Suppressor macrophage (primary cell): ENCODE results near the gene ZFP2.
A peak's percentile ranks its signal among the peaks of the same experiment; 100 is the strongest.
"Not testable (repeated sequence)": the region's sequence is repeated elsewhere in the genome, so short reads cannot be mapped to it uniquely, and the experiment has no call there.

Source experiments
- DNase-seq, 4 experiments: peaks; one replicate each; pipeline ENCODE4 v3.0.0-alpha.2; 2020 to 2022
- total RNA-seq, 17 experiments: gene quantifications; one replicate each; lab custom pipeline; 2026; ENCODE audit warnings: mixed read lengths in 6 of 17, inconsistent platforms in 3 of 17; lab: John Stamatoyannopoulos, UW

ZFP2 gene
- total RNA-seq: 0 to 1.4 (median 0.05) reads per million in 17 experiments

DNA sequence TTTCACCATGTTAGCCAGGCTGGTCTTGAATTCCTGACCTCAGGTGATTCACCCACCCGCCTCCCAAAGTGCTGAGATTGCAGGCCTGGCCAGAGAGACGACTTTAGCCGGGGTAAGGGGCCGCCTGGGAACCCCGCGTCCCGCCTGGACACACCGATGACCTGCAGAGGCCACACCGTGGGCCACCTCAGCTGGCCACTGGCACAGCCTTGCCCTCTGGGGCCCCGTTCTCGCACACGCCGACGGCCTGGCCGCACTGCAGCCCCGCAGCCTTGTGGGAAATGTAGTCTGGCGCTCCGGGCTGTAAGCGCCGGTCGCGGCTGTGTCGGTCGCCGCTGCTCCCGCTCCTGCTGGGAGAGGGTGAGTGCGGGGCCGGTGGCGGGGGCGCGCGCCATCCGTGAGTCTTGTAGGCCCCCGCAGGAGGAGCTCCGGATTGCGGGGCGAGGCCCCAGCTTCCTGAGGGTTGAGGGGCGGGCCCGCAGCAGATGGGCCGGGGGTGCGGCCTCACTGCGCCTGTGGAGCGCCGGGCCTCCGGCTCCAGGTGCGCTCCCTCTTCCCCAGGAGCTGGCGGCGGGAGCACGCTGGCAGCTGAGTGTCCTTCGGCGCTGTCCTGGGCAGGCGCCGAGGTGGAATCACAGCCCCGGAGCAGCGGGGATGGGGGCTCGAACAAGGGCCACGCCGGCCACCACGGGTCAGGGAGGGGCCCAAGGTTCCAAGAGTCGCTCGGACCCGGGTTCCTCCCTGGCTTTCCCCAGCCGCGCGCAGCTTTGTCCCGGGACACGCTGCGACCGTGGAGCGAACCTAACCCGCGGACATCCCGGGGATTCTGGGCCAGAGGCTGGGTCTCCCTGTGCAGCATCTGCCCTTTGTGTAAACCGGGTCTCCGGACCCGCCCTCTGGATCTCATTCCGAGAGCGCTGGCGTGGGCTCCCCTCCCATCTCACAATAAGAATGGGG, at the start of gene ZFP2:
ZFP2 (plus strand) TSS at position 299 of the 957 bp plus-strand sequence. CDS start 35,401 bp downstream, outside the sequence.
- DNase-seq: peak; percentile 16 to 58 (median 28)

DNA sequence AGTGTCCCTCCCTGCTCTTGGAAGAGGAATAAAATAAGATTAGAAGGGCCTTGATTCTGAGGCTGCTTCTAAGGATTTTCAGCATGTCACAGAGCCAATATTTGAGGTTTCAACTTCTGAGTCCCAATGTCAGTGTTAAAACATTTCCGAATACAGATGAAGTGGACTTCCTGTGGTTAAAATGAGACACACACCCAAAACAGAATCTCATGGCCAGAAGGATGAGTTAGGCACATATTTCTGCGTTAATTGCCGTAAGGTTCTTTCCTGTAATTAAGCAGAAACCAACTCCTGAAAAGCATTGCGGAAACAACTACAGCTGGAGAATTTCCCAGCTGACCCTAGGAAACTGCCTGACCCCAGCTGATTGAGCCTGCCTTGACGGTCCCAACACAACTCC, 46.4 kb upstream of the ZFP2 start:
- DNase-seq: no peak

- DNase-seq: no peak
These were observed 43.8 kb upstream of the ZFP2 start for GRCh38 chr5:178851951-178852350.

DNA sequence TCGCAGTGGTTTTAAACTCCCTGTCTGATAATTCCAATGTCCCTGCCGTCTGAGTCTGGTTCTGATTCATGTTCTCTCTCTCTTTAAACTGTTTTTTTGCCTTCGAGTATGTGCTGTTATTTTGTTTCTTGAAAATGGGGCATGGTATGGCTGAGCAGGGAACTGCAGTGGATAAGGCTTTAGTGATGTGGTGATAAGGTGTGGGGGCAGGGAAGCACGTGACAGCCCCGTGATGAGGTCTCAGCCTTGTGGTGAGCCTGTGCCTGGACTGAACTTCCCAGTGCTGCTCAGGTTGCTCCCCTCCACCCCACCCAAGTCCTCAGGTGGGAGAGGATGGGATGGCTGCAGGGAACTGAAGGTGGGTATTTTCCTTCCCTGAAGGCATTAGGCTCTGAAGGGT, 41.4 kb upstream of the ZFP2 start:
- no peak for DNase-seq

DNA sequence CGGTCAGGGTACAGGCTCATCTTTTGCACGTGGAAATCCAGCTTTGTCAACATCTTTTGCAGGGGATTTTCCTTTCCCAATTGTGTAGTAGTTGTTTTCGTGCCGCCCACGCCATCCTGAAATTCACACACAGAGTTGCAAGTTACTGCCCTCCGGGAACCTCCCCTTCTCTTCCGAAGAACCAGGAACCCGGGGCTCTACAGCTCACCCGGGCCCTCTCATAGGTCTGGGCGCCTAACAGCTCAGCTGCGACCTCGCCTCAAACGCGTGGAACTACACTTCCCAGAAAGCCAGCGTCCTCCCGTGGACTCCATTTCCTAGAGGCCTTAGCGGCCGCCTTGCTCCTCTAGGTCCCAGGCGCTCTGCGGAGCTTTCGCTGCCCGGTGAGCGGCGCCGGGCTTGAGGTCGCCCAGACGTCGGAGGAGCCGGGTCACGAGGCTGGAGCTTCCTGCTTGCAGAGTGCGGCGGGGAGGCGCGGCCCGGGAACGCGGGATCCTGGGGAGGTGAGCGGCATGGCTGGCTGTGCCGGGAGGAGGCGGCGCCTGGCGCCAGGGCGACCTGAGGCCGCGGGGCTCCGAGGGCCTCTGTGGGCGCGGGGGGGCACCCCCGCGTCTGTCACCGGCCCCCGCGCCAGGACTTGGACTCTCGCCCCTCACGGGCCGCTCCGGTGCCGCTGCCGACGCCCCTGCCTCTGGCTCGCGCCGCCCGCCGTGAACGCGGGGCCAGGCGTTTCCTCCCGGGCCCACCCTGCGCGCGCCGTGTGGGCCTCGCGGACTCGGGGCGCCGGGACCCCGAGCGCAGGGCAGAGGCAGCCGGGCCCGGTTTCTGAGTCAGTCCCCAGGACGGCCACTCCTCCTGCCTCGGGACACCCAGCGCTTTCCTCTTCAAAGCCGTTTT, 35.8 kb upstream of the ZFP2 start, which contains the start of gene ZNF354B:
ZNF354B (plus strand) TSS at position 329 of the 897 bp plus-strand sequence. CDS start 1,095 bp downstream, outside the sequence.
- DNase-seq: peak; percentile 95 to 97 (median 96)

DNA sequence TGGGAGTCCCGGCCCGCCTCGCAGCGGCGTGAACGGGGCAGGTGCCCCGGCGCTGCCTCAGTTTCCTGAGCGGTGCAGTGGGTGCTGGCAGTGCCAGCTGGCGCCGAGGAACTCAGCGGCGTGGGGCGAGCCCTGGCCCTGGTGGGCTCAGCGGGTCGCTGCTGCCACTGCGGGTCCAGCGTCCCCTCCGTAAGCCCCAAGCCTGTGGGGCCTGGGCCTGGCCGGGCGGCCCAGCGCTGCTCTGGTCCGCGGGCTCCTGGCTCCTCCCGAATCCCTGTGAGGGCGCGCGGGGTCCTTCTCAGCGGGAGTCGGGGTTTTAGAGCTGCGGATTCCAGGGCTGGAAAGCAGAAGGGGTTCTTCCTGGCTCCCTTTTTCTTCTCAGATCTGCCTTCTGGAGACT, 35.1 kb upstream of the ZFP2 start:
- not testable (repeated sequence) for DNase-seq

DNA sequence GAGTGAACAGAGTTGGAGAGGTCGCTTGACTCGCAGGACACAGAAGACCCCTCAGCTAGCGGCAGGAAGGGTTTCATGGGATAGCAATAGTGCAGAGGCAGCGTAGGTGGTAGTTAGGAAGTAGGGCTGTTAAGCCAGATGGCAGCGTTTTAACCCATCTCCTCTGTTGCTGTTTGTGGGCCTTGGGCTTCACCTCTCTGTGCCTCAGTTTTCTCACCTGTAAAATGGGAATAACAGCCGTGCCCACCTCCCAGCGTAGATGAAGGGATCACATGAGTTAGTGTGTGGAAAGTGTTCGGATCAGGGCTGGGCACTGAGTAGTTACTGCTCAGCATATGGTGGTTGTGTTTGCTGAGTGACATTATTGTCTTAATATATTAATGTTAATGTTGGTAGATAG, 34.1 kb upstream of the ZFP2 start:
- DNase-seq: no peak

DNA sequence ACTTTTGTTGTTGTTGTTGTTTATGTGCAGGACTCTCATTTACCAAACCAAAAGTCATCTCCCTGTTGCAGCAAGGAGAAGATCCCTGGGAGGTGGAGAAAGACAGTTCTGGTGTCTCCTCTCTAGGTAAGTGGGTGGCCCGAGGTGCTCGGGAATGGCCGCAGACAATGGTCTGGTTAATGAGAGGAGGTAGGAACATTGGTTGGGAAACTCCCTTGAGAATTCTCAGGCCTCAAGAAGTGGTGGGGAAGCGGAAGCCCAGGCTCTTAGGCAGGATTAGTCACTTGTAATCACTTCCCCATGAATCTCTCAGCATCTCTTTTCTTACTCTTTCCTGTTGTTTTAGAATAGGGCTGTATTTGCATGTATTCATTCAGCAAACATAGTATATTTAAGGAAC, 28.8 kb upstream of the ZFP2 start:
- peak in 2 of 4 experiments; percentile 12 to 23 for DNase-seq

GRCh38 chr5:178869577-178869976, 26.1 kb upstream of the ZFP2 start:
- peak in 1 of 4 experiments; percentile 6 for DNase-seq

DNA sequence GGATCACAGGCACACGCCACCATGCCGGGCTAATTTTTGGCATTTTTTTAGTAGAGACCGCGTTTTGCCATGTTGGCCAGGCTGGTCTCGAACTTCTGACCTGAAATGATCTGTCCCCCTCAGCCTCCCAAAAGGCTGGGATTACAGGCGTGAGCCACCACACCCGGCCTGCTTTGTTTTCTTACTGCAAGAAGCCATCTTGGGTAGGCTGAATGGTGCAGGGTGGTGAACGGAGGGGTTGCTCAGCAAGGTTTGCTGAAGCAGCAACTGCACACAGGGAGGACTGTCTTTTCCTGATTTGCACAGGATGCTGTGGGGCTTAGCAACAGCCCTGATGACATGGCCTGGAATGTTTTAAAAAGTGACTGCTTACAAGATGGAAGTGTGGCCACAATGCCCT, 25.3 kb upstream of the ZFP2 start:
- DNase-seq: no peak

- no peak for DNase-seq
These were observed 23.4 kb upstream of the ZFP2 start for GRCh38 chr5:178872302-178872701.

- not testable (repeated sequence) for DNase-seq
These were observed 12.5 kb upstream of the ZFP2 start for GRCh38 chr5:178883115-178883694.

DNA sequence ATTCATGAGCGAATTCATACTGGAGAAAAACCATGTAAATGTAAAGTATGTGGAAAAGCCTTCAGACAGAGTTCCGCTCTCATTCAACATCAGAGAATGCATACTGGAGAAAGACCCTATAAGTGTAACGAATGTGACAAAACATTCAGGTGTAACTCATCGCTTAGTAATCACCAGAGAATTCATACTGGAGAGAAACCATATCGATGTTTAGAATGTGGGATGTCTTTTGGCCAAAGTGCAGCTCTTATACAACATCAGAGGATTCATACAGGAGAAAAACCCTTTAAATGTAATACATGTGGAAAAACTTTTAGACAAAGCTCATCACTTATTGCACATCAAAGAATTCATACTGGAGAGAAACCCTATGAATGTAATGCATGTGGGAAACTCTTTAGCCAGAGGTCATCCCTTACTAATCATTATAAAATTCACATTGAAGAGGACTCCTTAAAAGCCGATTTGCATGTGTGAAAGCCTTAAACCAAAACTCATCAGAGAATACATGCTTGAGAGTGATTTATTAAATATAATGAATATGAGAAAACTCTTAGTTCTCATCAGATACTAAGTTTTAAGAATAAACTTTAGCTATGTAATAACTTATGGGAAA, 11.8 kb upstream of the ZFP2 start:
- no peak for DNase-seq

DNA sequence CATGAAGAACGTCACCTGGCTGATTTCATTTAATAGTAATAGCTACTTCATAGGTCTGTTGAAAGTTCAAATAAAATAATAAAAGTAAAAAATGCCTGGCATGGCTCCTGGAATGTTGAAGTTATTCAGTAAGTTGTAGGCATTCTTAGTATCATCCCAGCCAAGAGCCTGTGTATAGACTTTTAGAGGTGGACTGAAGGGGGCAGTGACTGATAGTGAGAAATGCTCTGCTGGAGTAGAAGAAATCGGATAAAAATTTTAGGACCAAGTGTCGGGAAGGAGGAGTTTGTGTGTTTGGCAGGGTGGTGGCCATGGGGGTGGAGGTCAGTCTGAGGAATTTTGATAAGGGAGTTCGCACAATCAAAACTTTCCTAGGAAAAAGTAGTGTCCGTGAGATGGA, 3.6 kb downstream of the ZFP2 start:
- no peak for DNase-seq

DNA sequence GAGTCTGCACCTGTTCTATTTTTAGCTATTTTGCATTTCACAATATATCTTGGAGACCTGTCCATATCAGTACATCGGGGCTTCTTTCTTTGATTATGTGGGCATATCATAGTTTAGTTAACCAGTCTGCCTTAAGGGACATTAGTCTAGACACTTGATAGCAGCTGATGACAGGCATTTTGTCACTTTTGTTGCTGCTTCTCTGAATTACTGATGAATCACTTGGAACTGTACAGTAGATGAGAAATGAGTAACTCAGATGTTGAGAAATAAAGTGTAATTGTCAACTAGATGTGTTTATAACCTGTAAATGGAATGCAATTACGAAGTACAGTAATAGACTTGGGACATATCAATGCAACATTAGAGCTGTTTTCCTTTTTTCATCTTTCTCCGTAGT, 7.1 kb downstream of the ZFP2 start:
- no peak for DNase-seq

- peak in 1 of 4 experiments; percentile 1 for DNase-seq
These were observed 36.4 kb downstream of the ZFP2 start for GRCh38 chr5:178931846-178932760.

DNA sequence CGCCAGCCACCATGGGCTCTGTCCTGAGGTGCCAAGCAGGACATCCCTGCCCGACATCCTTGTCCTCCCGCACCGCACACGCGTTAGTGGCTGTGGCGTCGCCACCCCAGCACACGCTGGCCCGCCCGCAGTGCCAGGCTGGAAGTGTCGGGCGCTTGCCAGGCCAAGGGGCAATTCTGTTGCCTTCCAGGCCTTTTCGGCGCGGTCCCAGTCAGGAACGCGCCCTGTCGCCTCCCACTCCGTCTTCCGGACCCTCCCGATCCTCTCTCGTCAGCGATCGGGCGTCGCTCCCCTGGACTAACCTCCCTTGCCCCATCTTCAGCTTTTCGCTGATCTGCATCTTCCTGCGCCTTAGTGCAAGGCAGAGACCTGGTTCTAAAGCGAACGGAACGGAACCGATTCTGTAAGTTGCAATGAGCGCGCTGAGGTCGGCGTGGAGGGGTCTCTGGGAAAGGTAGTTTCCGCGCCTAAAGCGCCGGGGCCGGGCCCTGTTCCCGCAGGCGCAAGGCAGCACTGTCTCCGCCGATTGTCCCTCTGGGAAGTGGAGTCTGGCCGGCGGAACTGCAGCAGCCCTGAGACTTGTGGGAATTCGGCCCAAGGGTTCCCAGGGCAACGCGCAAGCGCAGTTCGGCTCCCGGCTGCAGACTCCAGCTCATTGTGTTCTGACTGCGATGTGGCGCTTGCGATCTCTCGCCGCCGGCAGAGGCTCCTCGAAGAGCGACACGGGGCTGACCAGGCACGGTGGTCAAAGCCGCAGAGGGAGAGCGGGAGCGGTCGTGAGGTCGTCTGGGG, 45.1 kb downstream of the ZFP2 start, which contains the start of gene ZNF454:
ZNF454 (plus strand) TSS at position 630 of the 792 bp plus-strand sequence. CDS start 1,594 bp downstream, outside the sequence.
- peak in 3 of 4 experiments; percentile 2 to 11 (median 11) for DNase-seq

DNA sequence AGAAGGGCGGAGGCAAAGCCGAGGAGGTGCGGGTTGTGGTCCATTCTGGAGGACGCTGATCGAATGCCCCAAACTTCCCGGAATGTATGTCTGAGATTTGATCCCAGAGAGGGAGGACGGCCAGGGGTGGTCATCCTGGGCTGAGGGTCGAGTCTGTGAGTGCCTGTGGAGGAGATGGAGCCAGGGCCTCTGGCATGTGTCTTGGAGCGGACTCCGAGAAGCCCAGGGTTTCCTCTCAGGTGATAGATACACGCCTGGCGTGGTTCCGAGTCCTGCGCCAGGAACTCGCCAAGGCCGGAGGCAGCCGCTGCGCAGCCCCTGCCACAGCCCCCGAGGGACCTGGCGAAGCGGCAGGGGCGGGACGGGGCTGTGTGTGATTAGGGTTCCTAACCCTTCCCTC, 45.6 kb downstream of the ZFP2 start:
- no peak for DNase-seq

DNA sequence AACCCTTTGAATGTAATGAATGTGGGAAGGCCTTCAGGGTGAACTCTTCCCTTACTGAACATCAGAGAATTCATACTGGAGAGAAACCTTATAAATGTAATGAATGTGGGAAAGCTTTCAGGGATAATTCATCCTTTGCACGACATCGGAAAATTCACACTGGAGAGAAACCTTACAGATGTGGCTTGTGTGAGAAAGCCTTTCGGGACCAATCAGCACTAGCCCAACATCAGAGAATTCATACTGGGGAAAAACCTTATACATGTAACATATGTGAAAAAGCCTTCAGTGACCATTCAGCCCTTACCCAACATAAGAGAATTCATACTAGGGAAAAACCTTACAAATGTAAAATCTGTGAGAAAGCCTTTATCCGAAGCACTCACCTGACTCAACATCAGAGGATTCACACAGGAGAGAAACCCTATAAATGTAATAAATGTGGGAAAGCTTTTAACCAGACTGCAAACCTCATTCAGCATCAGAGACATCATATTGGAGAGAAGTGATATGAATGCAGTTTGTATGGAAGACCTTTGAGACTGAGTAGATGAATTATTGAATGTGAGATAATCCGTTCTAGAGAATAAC, 69.8 kb downstream of the ZFP2 start:
- no peak for DNase-seq

DNA sequence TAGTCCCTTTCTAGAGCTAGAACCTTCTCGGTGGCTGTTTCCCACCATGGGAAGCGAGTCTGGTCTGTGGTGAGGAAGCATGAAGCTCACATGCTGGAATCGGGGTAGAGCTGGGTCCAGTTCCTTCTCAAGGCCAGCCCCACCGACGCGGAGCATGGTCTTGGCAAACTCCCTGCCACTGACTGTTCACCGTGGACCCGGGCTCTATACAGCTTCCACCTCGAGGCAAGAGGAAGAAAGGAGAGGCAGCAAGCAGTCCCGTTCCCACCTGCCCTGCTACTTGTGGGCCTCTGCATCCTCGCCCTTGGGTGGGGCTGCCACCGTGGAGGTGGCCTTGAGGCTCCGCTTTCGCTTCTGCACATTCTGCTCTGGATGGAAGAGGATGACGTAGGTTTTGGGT, 85.7 kb downstream of the ZFP2 start:
- DNase-seq: no peak
